RWPE1 (cell line): ENCODE measurements around the gene CNTNAP2.

Experiments
- CTCF ChIA-PET: fragments of 350-600 bp; sonication (Branson Sonifier 250); formaldehyde crosslinking; extraction: SDS; loops from one replicate; lab custom pipeline; 2021; lab: Yijun Ruan, JAX
- POLR2A ChIA-PET: fragments of 400-600 bp; formaldehyde crosslinking; extraction: SDS; loops from one replicate; lab custom pipeline; 2020; ENCODE audit warnings: antibody characterized with exemption; ENCODE audit not compliant: low non-redundant PET; lab: Yijun Ruan, JAX
- DNase-seq: peaks from one replicate; pipeline ENCODE4 v3.0.0; 2012; ENCODE audit warnings: low spot score
- H3K27ac ChIP-seq: fragments of 450-650 bp; 2 replicates; pipeline ENCODE4 v1.5.1; 2017
- TF ChIP-seq, protein P1 (sequence below): fragments of 450-650 bp; conservative IDR thresholded peaks from 2 replicates; pipeline ENCODE4 v1.5.1; 2017; ENCODE audit warnings: low read depth, mild to moderate bottlenecking

The CNTNAP2 gene

DNA sequence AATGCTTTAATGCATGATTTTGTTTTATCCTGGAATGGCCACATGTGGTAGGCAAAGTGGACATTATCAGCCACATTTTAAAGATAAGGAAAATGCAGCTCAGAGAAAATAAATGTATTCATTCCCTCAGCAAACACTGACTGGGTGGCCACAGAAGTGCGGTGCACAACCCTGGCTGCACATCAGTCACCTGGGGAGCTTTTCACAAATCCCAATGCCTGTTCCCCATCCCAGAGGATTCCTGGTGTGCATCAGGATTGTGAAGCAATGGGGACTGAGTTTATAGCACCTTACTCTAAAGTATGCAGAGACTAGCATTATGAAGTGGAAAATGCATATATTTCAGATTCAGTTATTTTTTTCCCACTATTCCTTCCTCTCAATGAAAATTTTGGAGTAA lies 2280.5 kb downstream of the CNTNAP2 start:
- DNase-seq: no peak
- ChIA-PET POLR2A (no interaction called here), CTCF (no interaction called here)
- no peak overlapping the region for H3K27ac ChIP-seq
- TF ChIP-seq, protein P1, sequence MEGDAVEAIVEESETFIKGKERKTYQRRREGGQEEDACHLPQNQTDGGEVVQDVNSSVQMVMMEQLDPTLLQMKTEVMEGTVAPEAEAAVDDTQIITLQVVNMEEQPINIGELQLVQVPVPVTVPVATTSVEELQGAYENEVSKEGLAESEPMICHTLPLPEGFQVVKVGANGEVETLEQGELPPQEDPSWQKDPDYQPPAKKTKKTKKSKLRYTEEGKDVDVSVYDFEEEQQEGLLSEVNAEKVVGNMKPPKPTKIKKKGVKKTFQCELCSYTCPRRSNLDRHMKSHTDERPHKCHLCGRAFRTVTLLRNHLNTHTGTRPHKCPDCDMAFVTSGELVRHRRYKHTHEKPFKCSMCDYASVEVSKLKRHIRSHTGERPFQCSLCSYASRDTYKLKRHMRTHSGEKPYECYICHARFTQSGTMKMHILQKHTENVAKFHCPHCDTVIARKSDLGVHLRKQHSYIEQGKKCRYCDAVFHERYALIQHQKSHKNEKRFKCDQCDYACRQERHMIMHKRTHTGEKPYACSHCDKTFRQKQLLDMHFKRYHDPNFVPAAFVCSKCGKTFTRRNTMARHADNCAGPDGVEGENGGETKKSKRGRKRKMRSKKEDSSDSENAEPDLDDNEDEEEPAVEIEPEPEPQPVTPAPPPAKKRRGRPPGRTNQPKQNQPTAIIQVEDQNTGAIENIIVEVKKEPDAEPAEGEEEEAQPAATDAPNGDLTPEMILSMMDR: no peak

DNA sequence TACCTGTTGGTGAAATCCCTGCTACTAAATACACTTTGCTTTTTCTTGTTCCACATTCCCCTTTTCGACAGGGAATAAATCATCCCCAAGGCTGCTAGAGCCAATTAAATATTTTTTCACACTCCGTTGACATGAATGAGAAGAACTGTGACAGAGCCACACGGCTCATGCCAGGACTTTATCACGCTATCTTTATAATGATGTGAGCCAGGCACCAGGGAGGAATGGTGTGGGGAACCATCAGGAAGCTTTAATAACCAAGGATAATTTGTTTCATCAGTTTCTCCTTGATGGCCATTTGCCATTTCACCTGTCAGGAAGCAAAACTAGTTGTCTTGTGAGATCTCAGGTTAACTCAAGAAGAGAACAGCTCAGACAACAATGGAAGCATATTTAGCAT lies 2280.9 kb downstream of the CNTNAP2 start:
- CTCF ChIA-PET: no interaction called here
- DNase-seq: no peak
- POLR2A ChIA-PET: no interaction called here
- H3K27ac ChIP-seq: no peak overlapping the region
- TF ChIP-seq, protein P1: no peak

GRCh38 chr7:148397985-148398384 lies 2281.4 kb downstream of the CNTNAP2 start:
- ChIA-PET CTCF (no interaction called here), POLR2A (no interaction called here)
- no peak overlapping the region for H3K27ac ChIP-seq
- no peak for DNase-seq
- TF ChIP-seq, protein P1: no peak

DNA sequence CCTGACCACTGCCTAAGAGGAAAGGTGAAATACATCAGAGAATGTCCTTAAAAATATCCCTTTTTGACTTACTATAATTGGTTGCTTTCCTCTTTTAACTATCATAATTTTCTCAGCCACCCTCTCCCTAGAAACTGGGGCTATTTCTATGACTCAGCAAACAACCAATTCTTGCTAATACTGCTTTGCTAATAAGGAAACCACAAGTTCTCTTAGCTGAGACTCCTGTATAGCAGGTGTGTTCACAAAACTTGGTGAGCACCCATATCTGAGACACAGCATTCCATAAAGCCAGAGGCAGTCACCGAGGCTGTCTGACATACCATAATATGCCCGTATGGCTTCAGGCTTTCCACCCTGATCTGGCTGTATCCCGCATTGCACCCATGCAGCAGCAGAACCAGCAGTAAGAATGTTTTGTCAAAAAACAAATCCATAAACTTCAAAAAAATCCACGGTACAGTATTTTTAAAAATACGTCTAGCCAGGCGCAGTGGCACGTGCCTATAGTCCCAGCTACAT lies 2282.3 kb downstream of the CNTNAP2 start:
- ChIA-PET POLR2A (interaction anchor here (0.7 kb wide), 1 partner anchor 15 kb away, joined by 3 read pairs; no protein-coding TSS in a partner anchor), CTCF (no interaction called here)
- H3K27ac ChIP-seq: no peak overlapping the region
- TF ChIP-seq, protein P1: no peak
- DNase-seq: peak; percentile 8

DNA sequence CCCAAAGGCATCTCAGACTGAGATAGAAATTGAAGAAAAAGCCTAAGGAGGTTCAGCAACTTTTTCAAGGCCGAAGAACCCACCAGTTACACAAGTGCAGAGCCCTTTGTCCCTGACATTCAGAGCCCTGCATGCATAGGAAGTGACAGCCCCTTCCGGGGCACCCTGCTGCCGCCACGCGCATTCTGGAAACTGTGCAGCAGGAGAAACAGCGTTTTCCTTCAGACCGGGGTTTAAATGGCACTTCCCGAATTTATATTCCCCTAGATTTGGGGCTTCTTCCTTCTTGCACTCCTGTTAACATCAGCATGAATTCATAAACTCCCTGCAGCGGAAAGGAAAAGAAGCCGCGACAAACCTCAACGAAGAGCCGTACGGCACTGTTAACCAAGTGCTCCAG lies 2283.5 kb downstream of the CNTNAP2 start:
- DNase-seq: no peak
- ChIA-PET CTCF (no interaction called here), POLR2A (no interaction called here)
- H3K27ac ChIP-seq: no peak overlapping the region
- TF ChIP-seq, protein P1: no peak

GRCh38 chr7:148402159-148402558 lies 2285.6 kb downstream of the CNTNAP2 start:
- ChIA-PET POLR2A (no interaction called here), CTCF (no interaction called here)
- H3K27ac ChIP-seq: no peak overlapping the region
- peak; percentile 25 for DNase-seq
- TF ChIP-seq, protein P1: no peak
